DMS153 (cell line): ENCODE results near the gene FRMD4B.
"Not testable (repeated sequence)": the region's sequence is repeated elsewhere in the genome, so short reads cannot be mapped to it uniquely, and the experiment has no call there.

ENCODE experiments used
- DNase-seq: peaks from one replicate; lab custom pipeline; 2025; lab: John Stamatoyannopoulos, UW

FRMD4B gene

GRCh38 chr3:69283913-69284611 is 101.8 kb downstream of the FRMD4B start:
- DNase-seq, result no peak

DNA sequence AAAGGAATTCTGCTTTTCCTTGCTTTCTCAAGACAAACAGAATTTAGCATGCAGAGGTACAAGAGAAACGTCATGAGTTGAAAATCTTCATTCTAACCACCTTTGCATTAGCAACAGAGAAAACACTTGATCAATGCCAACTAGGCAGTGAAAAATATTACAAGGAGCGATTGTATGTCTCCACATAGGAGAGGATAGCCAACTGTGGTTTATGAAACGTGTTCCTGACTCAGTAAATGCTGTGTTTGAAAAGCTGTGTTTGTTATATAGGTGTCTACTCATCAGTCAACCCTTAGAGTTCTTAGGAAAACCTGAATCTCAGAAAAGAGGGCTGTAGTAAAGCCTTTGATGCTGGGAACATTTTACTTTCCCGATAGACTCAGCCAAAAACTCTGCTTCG is 102.4 kb downstream of the FRMD4B start:
- DNase-seq, result no peak

GRCh38 chr3:69282181-69282580 is 103.7 kb downstream of the FRMD4B start:
- DNase-seq, result no peak

DNA sequence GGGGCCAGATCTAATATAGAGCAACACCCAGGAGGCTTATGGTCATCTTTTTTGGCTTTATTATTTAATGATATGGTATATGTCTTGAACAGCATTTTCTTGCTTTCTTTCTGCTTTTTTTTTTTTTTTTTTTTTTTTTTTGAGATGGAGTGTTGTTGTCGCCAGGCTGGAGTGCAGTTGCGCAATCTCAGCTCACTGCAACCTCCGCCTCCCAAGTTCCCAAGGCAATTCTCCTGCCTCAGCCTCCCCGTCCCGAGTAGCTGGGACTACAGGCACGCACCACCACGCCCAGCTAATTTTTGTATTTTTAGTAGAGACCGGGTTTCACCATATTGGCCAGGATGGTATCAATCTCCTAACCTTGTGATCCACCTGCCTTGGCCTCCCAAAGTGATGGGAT is 108.5 kb downstream of the FRMD4B start:
- not testable (repeated sequence) for DNase-seq

- no peak for DNase-seq
Observed at GRCh38 chr3:69276884-69277283, 109.0 kb downstream of the FRMD4B start.

DNA sequence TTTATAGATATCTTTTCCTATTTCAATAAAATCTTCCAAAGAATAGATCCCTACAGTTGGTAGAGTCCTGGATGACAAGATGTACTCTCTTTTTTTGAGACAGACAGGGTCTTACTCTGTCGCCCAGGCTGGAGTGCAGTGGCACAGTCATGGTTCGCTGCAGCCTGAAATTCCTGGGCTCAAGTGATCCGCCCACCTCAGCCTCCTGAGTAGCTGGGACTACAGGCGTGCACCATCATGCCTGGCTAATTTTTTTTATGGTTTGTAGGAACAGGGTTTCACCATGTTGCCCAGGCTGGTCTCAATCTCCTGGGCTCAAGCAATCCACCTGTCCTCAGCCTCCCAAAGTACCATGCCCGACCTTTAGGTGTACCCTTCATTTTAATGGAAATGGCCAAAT is 109.7 kb downstream of the FRMD4B start:
- DNase-seq, result not testable (repeated sequence)

DNA sequence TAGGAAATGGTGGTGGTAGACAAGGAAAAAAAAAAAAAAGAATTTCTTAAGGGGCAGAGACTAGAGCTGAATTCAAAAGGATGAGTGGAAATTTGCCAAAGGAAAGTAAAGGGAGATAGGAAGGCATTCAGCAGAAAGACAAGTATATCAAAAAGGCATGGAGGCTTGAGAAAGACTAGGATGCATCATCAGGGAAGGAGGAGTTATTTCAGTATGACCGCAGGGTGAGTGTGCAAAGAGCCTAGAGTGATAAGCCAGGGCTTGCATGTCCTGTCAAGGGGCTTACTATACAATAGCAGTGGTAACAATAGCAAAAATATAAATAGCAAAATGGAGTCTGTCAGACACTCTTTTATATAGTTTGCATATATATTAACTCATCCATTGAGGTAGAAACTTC is 112.0 kb downstream of the FRMD4B start:
- no peak for DNase-seq

DNA sequence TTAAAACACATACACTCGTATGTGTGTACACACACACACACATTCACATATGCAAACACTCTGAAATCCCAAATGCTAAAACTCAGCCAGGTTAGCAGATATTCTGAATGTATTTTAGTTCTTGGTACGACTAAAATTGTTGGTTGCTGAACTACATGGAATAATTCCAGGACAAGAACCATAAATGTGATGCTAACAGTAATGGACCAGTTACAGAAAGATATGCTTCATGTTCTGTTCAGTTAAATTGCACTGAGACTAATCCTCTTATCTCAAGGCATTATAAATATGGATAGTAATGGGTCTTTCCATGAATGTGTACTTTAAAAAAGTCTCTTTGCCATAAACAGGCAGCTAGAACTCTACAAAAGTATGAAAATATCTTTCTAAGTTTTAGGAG is 113.3 kb downstream of the FRMD4B start:
- DNase-seq, result no peak

- no peak for DNase-seq
Observed at GRCh38 chr3:69271098-69271497, 114.8 kb downstream of the FRMD4B start.

DNA sequence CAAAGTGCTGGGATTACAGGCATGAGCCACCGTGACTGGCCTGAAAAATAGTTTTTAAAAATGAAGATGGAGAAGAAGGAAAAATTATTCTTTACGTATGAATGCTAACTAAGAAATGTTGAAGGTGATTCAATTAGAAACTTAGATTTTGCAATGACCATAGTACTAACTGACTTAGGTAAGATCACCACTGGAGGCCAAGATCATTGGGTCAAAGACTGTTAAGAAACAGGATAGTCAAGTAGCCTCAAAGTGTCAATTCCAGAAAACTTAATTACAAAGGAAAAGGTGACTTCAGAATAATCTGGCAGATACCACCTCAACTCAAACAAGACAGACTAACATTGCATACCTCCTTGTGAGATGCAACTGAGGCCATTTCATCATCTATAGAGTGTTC is 119.3 kb downstream of the FRMD4B start:
- no peak for DNase-seq

DNA sequence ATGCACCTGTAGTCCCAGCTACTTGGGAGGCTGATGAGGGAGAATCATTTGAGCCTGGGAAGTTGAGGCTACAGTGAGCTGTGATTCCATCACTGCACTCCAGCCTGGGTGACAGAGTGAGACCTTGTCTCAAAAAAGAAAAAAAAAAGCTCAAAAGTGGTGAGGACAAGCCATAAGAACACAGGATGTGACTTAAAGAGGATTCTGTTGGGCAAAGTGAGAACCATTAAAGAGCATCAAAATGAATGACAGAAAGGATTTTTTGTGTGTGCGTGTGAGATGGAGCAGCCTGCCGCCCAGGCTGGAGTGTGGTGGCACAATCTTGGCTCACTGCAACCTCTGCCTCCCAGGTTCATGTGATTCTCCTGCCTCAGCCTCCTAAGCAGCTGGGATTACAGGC is 119.8 kb downstream of the FRMD4B start:
- DNase-seq, result not testable (repeated sequence)

- not testable (repeated sequence) for DNase-seq
Observed at GRCh38 chr3:69260843-69261405, 125.0 kb downstream of the FRMD4B start.

GRCh38 chr3:69260216-69260787 is 125.6 kb downstream of the FRMD4B start:
- no peak for DNase-seq

DNA sequence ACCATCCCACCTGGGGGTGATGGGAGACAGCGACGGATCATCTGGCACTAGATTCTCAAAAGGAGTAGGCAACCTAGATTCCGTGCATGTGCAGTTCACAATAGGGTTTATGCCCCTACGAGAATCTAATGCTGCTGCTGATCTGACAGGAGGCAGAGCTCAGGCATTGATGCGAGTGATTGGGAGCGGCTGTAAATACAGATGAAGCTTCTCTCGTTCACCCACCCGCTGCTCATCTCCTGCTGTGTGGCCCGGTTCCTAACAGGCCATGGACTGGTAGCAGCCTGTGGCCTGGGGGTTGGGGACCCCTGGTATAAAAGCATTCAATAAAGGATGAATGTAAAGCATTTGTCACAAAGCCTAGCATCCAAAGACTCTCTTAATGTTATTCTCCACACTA is 126.8 kb downstream of the FRMD4B start:
- no peak for DNase-seq

DNA sequence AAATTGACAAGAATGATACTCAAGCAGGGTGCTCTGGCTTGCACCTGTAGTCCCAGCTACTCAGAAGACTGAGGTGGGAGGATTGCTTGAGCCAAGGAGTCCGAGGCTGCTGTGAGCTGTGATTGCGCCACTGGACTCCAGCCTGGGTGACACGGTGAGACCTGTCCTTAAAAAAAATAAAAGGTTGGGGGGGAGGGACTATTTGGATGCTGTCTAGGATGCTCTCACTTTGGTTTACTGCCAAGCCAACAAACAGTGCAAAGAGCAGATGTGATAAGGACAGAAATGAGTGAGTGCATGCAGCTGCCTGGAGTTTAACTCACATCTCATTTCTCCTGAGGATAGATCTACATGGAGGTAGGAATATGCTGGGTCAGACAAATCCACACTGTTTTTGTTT is 130.0 kb downstream of the FRMD4B start:
- no peak for DNase-seq

DNA sequence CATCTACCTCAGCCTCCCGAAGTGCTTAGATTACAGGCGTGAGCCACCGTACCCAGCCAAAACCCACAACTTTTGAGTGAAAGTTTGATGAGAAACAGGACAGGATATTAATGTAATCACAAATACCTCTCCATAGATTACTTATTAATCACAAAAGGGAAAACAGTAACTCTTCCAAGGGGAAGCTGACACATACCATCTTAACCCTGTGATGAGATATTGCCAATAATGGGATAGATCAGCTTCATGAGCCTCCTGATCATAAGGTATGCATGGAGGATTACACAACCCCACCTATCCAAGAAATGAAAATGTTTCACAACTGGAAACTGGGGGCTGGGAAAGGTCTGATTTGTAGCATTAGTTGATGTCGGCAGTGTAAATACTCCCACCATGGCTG is 131.5 kb downstream of the FRMD4B start:
- no peak for DNase-seq

GRCh38 chr3:69252631-69253030 is 133.3 kb downstream of the FRMD4B start:
- DNase-seq, result no peak

DNA sequence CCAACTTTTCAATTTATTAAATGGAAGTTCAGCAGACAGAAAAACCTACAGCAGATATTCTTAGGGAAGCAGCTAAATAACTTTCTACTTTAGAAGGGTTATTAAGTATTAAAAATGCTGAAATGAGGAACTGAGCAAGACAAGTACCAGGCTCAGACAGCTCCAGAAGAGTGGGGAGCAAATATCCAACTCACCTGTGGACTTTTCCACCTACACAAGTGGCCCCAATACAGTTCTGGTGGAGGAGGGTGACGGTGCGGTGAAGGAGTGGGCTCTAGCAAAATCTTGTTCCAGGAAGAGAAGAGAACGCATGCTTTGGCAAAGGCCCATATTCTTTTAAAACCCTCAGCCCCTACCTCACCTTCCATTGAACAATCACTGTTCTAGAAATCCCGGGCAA is 133.7 kb downstream of the FRMD4B start:
- no peak for DNase-seq

DNA sequence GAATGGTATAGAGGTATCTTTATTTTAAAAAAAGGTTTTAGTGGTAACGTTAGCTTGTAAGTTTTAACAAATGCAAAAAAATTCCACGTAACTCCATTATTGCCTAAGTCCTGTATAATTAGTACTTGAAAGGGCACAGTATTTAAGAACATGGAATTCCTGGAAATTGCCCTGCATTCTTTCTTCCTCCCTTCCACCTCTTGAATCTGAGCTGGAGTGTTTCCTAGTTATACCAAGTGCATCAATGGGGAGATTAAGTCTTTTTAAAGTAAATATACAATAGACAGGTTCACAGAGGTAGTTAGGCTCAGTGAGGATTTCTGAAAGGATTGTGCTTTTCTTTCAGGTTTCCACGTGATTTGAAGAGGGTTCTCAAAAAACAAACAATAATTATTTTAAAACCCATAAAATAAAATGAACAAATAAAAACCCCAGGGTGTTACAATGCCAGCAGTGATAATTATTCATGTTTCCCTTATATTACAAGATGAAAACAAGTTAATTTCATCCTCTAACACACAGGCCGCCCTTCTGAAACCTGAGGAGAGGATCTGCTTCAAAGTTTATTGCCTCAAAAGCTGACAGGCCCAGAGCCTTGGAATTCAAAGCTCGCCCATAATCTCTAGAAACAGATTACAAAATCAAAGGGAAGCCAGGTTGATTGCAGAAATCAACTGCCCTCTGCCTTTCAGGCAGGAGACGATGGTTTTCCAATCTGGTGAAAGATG is 134.6 kb downstream of the FRMD4B start:
- no peak for DNase-seq

GRCh38 chr3:69250014-69250413 is 135.9 kb downstream of the FRMD4B start:
- DNase-seq, result peak; percentile 29

DNA sequence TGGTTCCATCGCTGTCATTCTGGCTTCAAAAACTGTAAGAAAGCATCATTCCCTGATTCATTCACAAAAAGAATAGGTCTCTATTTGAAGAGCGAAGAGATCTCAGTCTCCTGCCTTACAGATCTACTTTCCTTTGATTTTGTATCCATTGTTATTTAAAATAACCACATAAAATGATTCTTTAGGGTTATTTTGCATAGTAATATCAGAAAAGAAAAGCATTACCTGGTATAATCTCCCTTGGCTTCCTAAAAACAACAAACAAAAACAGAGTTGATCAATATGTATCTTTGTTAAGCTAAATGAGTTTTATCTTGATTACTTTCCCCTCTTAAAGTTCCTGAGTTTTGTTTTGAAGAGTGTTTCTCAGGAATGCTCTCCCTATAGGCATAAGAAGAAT is 136.9 kb downstream of the FRMD4B start:
- no peak for DNase-seq

DNA sequence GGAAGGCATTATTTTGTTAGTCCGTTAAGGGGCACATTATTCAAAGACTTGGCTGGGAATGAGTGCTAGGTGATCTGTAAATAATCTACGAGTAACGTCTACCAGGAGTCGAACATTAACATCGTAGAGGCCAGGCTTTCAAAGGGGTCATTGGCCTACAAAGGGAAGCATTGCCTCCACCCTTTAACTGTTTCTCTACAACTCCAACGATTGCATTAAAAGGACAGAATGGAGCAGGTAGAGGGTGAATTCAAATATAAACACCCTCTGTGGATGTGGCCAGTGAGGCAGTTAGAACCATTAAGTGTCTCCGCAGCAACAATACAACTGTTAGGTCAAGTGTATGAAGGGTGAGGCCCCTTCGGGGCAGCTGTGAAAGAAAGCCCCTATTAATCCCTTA is 137.5 kb downstream of the FRMD4B start:
- DNase-seq, result no peak

DNA sequence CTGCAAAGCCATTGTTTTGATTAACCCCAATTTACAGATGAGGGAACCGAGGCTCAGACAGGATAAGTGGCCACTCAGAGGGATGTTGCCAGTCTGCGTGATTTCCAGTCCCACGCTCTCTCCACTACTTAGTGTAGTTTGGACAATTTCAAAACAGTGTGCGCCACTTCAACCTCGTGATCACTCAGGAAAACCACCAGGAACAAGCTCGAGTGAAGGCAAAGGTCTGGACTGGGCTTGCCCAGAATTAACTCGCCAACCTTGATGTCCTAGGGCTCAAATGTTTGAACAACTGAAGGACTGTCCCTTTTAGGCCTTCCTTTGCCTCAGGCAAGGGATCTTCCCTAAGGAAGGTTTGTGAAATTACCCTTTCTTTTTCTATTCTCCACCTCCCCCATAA is 139.3 kb downstream of the FRMD4B start:
- no peak for DNase-seq
